A549 (cell line): ENCODE measurements around the gene TNRC18. TPM values are rescaled to one million over a fixed set of nuclear protein-coding genes. Genes with fewer than 3 reads are reported as not detected.

Experiments used
- ATAC-seq, 2 experiments: fragments of 200-7000 bp in 1 of 2; fragments of >200 bp in 1 of 2; cut with Nextera tagmentation in 1 of 2; cut with Tn5 transposase in 1 of 2; 3 replicates each; pipeline versions ENCODE4 v1.8.0 to v1.9.1; 2018 to 2020; ENCODE audit warnings: mild to moderate bottlenecking in 1 of 2, moderate library complexity in 1 of 2
- CTCF ChIA-PET: fragments of 300-600 bp; sonication (Branson Sonifier 250); formaldehyde crosslinking; extraction: SDS; loops from one replicate; lab custom pipeline; 2021; ENCODE audit warnings: antibody characterized with exemption, inconsistent platforms; lab: Yijun Ruan, JAX
- POLR2A ChIA-PET: fragments of 350-600 bp; formaldehyde crosslinking; extraction: SDS; loops from one replicate; lab custom pipeline; 2021; ENCODE audit warnings: antibody characterized with exemption, inconsistent platforms; lab: Yijun Ruan, JAX
- DNase-seq, 2 experiments: peaks; one replicate each; pipeline versions ENCODE4 v3.0.0 to v3.0.0-alpha.2; 2011 to 2016; ENCODE audit warnings: low read depth in 1 of 2, low spot score in 1 of 2
- FAIRE-seq: peaks from 2 replicates; lab custom pipeline; 2011; peaks lifted over from hg19 to GRCh38; lab: Jason Lieb, UNC
- H3K27ac ChIP-seq, 2 experiments: fragments of >200 bp; sonication (Bioruptor Twin); formaldehyde crosslinking; 3 replicates each; pipeline ENCODE4 v1.5.1; 2016 to 2017
- H3K4me1 ChIP-seq: fragments of >200 bp; sonication (Bioruptor Twin); formaldehyde crosslinking; 3 replicates; pipeline ENCODE4 v1.6.1; 2016
- H3K4me2 ChIP-seq: fragments of >200 bp; sonication (Bioruptor Twin); formaldehyde crosslinking; 3 replicates; pipeline ENCODE4 v1.6.1; 2016
- H3K4me3 ChIP-seq: fragments of >200 bp; sonication (Bioruptor Twin); formaldehyde crosslinking; 3 replicates; pipeline ENCODE4 v1.5.1; 2016
- H3K9me3 ChIP-seq: fragments of >200 bp; sonication (Bioruptor Twin); formaldehyde crosslinking; 3 replicates; pipeline ENCODE4 v1.6.1; 2016
- CHD2 ChIP-seq: fragments of 150-350 bp; IDR thresholded peaks from 2 replicates; pipeline ENCODE4 v1.6.1; 2014; ENCODE audit warnings: low read length; ENCODE audit not compliant: partially characterized antibody
- CHD4 ChIP-seq: fragments of 200-600 bp; sonication (generic); IDR thresholded peaks from 2 replicates; pipeline ENCODE4 v1.6.1; 2016; ENCODE audit warnings: antibody characterized with exemption, mild to moderate bottlenecking, borderline replicate concordance
- EHF ChIP-seq: fragments of 250-450 bp; sonication (Bioruptor Pico); IDR thresholded peaks from 2 replicates; pipeline ENCODE4 v1.5.0; 2020; ENCODE audit warnings: mild to moderate bottlenecking
- EP300 ChIP-seq, 2 experiments: fragments of >200 bp; sonication (Bioruptor Twin); formaldehyde crosslinking; IDR thresholded peaks; 2 replicates in 1 of 2; 3 replicates in 1 of 2; pipeline ENCODE4 v1.6.1; 2016 to 2017
- ESRRA ChIP-seq: fragments of 150-350 bp; IDR thresholded peaks from 2 replicates; pipeline ENCODE4 v1.6.1; 2014; ENCODE audit warnings: mild to moderate bottlenecking, low read length, borderline replicate concordance
- HEYL ChIP-seq: fragments of 250-450 bp; sonication (Bioruptor Pico); IDR thresholded peaks from 2 replicates; pipeline ENCODE4 v1.8.0; 2021; ENCODE audit warnings: mild to moderate bottlenecking, moderate library complexity
- HOXA7 ChIP-seq: fragments of 250-450 bp; sonication (Bioruptor Pico); IDR thresholded peaks from 2 replicates; pipeline ENCODE4 v1.5.0; 2020; ENCODE audit warnings: mild to moderate bottlenecking, moderate library complexity
- JUN ChIP-seq, 2 experiments: fragments of >200 bp; sonication (Bioruptor Twin); formaldehyde crosslinking; IDR thresholded peaks; 2 replicates in 1 of 2; 3 replicates in 1 of 2; pipeline ENCODE4 v1.6.1; 2016 to 2017
- MYC ChIP-seq: IDR thresholded peaks from 2 replicates; pipeline ENCODE4 v1.6.1; 2012; ENCODE audit warnings: mild to moderate bottlenecking, inconsistent platforms, low read length, improper control_type of control experiment, borderline replicate concordance
- NPAS2 ChIP-seq: fragments of 250-450 bp; sonication (Bioruptor Pico); IDR thresholded peaks from 2 replicates; pipeline ENCODE4 v1.8.0; 2022; ENCODE audit warnings: mild to moderate bottlenecking, moderate library complexity, borderline replicate concordance
- POLR2AphosphoS2 ChIP-seq: conservative IDR thresholded peaks from 2 replicates; pipeline ENCODE4 v1.6.1; 2012; ENCODE audit warnings: low read length, improper control_type of control experiment, inconsistent platforms
- RAD21 ChIP-seq, 2 experiments: fragments of >200 bp in 1 of 2; sonication (Bioruptor Twin) in 1 of 2; formaldehyde crosslinking in 1 of 2; IDR thresholded peaks in 1 of 2; conservative IDR thresholded peaks in 1 of 2; 2 replicates in 1 of 2; 3 replicates in 1 of 2; pipeline ENCODE4 v1.6.1; 2012 to 2018; ENCODE audit warnings: inconsistent platforms in 1 of 2
- TFCP2L1 ChIP-seq: fragments of 250-450 bp; sonication (Bioruptor Pico); IDR thresholded peaks from 2 replicates; pipeline ENCODE4 v1.5.0; 2021; ENCODE audit warnings: mild to moderate bottlenecking
- ZC3H11A ChIP-seq: fragments of 450-650 bp; IDR thresholded peaks from 2 replicates; pipeline ENCODE4 v1.6.1; 2014; ENCODE audit warnings: antibody characterized with exemption, mild to moderate bottlenecking
- ZFP36 ChIP-seq: fragments of 450-650 bp; IDR thresholded peaks from 2 replicates; pipeline ENCODE4 v1.6.1; 2014; ENCODE audit warnings: borderline replicate concordance; ENCODE audit not compliant: partially characterized antibody
- ZNF302 ChIP-seq: fragments of 250-450 bp; sonication (Bioruptor Pico); IDR thresholded peaks from 2 replicates; pipeline ENCODE4 v1.9.0; 2021; ENCODE audit warnings: inconsistent platforms, mild to moderate bottlenecking, moderate library complexity
- WGBS: methylation state at CpG from one replicate; pipeline ENCODE4 v1.1.6; 2017; ENCODE audit errors: missing lambda C conversion rate; 5-methylcytosine and 5-hydroxymethylcytosine counted together
- polyA plus RNA-seq, 4 experiments: library from polyadenylated mRNA; depleted of rRNA in 3 of 4; stranded (reverse); fragments of >200 nt; fragmentation: RNase III in 1 of 4; extraction: RNeasy Plus Mini Kit Qiagen cat#74134 plus additional on column Dnase treatment in 1 of 4; gene quantifications; 2 replicates in 3 of 4; 3 replicates in 1 of 4; pipeline ENCODE4 v1.2.3, GENCODE V29; 2011 to 2017
- TF ChIP-seq, protein P1 (sequence below): fragments of 200-600 bp; sonication (generic); IDR thresholded peaks from 2 replicates; pipeline ENCODE4 v1.6.1; 2016; ENCODE audit warnings: antibody characterized with exemption, mild to moderate bottlenecking, moderate library complexity
- TF ChIP-seq, protein P2 (sequence below): fragments of >200 bp; sonication (Bioruptor Twin); formaldehyde crosslinking; IDR thresholded peaks from 3 replicates; pipeline ENCODE4 v1.6.1; 2016
- TF ChIP-seq, protein P3 (sequence below): IDR thresholded peaks from 2 replicates; pipeline ENCODE4 v1.6.1; 2012
- TF ChIP-seq, protein P4 (sequence below): fragments of >200 bp; sonication (Bioruptor Twin); formaldehyde crosslinking; IDR thresholded peaks from 3 replicates; pipeline ENCODE4 v1.5.1; 2016

Gene TNRC18
- polyA plus RNA-seq, 2 of the 4 experiments (the other 2 are of a cell fraction), result 15.5 to 39.9 TPM

DNA sequence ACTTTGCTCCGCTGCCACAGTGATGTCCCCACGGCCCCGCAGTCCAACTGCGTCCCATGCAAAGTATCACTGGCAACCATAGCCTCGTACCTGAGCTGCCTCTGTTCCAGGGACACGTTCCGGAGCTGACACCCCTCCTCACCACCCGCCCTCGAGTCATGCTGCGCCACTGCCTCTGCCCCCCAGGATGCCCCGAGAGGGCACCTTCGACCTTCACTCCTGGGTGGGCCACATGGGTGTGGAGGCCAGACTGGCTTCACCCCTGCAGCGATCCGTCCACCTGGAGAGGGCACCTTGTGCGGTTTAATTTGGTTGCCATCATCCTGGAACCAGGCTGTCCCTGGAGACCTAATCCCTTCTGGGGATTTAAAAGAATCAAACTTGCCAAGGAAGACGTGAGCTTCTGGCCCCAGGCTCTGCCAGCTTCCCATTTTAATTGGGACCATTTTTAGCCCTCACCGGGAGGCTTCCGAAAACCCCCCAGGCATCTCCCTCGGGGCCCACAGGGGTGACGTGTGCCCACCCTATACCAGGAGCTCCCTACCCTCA, 19.2 kb upstream of the TNRC18 start:
- CTCF ChIA-PET, result interaction anchor here (1.0 to 1.1 kb wide), 3 partner anchors 13 to 77 kb away, joined by 3 read pairs; no protein-coding TSS in a partner anchor
- Histone ChIP-seq H3K27ac (no peak overlapping the region), H3K4me3 (no peak overlapping the region), H3K9me3 (no peaks in the 10 kb centered on the region), H3K4me2 (no peak overlapping the region), H3K4me1 (no peaks in the 10 kb centered on the region)
- DNase-seq, result no peak
- FAIRE-seq, result no peak
- POLR2A ChIA-PET, result no interaction called here
- WGBS, result 82% methylated on average over 20 of the region's 20 CpGs
- ATAC-seq, result no peak
- TF ChIP-seq RAD21 (conservative IDR thresholded peaks at IDR 0.05 in 1 of 2, IDR thresholded peaks at IDR 0.05 in 1 of 2), result no peak
- no peak for TF ChIP-seq MYC
- no peak for TF ChIP-seq CHD2
- TF ChIP-seq POLR2AphosphoS2, result no peak
- TF ChIP-seq CHD4, result no peak
- no peak for TF ChIP-seq EHF (CRISPR knock-in tag)
- TF ChIP-seq, protein P1, sequence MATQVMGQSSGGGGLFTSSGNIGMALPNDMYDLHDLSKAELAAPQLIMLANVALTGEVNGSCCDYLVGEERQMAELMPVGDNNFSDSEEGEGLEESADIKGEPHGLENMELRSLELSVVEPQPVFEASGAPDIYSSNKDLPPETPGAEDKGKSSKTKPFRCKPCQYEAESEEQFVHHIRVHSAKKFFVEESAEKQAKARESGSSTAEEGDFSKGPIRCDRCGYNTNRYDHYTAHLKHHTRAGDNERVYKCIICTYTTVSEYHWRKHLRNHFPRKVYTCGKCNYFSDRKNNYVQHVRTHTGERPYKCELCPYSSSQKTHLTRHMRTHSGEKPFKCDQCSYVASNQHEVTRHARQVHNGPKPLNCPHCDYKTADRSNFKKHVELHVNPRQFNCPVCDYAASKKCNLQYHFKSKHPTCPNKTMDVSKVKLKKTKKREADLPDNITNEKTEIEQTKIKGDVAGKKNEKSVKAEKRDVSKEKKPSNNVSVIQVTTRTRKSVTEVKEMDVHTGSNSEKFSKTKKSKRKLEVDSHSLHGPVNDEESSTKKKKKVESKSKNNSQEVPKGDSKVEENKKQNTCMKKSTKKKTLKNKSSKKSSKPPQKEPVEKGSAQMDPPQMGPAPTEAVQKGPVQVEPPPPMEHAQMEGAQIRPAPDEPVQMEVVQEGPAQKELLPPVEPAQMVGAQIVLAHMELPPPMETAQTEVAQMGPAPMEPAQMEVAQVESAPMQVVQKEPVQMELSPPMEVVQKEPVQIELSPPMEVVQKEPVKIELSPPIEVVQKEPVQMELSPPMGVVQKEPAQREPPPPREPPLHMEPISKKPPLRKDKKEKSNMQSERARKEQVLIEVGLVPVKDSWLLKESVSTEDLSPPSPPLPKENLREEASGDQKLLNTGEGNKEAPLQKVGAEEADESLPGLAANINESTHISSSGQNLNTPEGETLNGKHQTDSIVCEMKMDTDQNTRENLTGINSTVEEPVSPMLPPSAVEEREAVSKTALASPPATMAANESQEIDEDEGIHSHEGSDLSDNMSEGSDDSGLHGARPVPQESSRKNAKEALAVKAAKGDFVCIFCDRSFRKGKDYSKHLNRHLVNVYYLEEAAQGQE, result no peak
- TF ChIP-seq TFCP2L1 (CRISPR knock-in tag), result no peak
- TF ChIP-seq, protein P2, sequence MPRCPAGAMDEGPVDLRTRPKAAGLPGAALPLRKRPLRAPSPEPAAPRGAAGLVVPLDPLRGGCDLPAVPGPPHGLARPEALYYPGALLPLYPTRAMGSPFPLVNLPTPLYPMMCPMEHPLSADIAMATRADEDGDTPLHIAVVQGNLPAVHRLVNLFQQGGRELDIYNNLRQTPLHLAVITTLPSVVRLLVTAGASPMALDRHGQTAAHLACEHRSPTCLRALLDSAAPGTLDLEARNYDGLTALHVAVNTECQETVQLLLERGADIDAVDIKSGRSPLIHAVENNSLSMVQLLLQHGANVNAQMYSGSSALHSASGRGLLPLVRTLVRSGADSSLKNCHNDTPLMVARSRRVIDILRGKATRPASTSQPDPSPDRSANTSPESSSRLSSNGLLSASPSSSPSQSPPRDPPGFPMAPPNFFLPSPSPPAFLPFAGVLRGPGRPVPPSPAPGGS, result no peak
- no peak for TF ChIP-seq EP300 (IDR thresholded peaks at IDR 0.05)
- TF ChIP-seq, protein P3, sequence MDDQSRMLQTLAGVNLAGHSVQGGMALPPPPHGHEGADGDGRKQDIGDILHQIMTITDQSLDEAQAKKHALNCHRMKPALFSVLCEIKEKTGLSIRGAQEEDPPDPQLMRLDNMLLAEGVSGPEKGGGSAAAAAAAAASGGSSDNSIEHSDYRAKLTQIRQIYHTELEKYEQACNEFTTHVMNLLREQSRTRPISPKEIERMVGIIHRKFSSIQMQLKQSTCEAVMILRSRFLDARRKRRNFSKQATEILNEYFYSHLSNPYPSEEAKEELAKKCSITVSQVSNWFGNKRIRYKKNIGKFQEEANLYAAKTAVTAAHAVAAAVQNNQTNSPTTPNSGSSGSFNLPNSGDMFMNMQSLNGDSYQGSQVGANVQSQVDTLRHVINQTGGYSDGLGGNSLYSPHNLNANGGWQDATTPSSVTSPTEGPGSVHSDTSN, result no peak
- TF ChIP-seq HOXA7 (CRISPR knock-in tag), result no peak
- TF ChIP-seq ZNF302 (CRISPR knock-in tag), result no peak
- no peak for TF ChIP-seq ZFP36
- no peak for TF ChIP-seq ESRRA
- no peak for TF ChIP-seq ZC3H11A
- no peak for TF ChIP-seq NPAS2 (CRISPR knock-in tag)
- no peak for TF ChIP-seq HEYL
- no peak for TF ChIP-seq JUN (IDR thresholded peaks at IDR 0.05)
- TF ChIP-seq, protein P4, sequence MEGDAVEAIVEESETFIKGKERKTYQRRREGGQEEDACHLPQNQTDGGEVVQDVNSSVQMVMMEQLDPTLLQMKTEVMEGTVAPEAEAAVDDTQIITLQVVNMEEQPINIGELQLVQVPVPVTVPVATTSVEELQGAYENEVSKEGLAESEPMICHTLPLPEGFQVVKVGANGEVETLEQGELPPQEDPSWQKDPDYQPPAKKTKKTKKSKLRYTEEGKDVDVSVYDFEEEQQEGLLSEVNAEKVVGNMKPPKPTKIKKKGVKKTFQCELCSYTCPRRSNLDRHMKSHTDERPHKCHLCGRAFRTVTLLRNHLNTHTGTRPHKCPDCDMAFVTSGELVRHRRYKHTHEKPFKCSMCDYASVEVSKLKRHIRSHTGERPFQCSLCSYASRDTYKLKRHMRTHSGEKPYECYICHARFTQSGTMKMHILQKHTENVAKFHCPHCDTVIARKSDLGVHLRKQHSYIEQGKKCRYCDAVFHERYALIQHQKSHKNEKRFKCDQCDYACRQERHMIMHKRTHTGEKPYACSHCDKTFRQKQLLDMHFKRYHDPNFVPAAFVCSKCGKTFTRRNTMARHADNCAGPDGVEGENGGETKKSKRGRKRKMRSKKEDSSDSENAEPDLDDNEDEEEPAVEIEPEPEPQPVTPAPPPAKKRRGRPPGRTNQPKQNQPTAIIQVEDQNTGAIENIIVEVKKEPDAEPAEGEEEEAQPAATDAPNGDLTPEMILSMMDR, result no peak
